HG02852 (cell line): ENCODE measurements around the gene HMCN1.
"Not testable (repeated sequence)": the region's sequence is repeated elsewhere in the genome, so short reads cannot be mapped to it uniquely, and the experiment has no call there.

Experiments used
- ATAC-seq: cut with Tn5 transposase; IDR thresholded peaks from one replicate; pipeline ENCODE4 v1.9.1; 2021; ENCODE audit warnings: mild to moderate bottlenecking, moderate library complexity; ENCODE audit not compliant: unreplicated experiment

Gene HMCN1

DNA sequence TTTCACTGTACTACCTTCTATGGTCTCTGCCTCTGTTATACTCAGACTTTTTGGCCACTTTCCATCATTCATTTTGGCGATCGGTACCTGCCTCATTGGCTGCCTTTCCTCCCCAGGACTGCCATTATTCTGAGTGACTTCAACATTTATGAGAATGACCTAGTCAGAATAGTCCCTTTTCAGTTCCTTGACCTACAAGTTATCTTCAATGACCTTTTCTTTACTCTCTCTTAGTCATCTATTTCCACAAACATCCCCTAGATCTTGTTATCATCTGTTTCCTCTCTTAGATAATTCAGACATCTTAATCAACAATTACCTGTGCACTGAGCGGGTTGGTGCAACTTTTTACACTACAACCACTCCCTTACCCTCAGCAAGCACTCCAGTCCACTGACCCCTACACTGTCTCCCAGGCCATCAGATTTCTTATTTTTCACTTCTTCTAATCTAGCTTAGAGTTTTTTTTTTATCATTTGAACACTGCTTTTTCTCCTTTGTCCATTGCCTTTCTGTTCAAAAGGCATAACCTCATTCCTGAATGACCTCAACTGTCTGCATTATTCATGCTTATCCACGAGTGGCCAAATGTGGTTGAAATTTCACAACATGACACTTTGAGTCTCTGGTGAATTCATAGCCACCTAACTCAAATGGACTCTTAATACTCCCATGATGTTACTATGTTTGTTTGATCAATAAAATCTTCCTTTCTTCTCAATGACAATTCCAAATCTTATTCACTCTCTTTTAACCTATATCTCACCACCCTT lies 112.7 kb downstream of the HMCN1 start:
- no peak for ATAC-seq

DNA sequence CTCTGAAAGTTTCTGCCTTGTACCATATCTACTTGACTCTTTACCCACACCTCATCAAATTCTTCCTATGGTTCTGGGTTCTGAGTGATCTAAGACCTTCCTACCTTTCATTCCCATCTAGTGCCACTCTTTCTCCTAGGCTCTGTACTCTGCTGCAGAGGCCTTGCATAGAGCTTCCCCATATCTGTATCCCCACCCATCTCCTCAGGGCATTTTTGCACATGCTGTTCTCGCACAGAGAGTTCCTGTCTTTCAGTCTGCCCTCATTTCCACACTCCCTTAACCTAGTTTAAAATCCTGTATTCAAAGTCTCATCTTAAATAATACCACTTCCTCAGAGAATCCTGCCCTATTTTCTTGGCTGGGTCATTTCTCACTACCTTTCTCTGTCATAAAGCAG lies 114.8 kb downstream of the HMCN1 start:
- no peak for ATAC-seq

DNA sequence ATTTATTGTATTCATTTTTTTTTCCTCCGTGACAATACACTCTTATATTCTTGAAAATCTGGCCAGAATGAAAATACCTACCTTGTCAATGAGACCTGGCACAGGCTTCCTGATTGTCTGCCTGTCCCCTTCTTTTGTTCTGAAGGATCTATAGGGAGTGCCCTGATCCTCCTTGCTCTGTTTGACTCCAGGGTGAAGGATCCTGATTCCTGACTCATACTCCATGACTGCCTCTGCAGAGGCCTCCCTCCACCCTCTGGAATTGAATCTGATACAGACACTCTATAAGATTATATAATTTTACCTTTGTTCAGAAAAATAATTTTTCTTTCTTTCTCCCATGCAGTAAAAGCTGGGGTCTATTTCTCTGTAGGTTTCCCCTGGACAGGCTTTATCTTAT lies 116.2 kb downstream of the HMCN1 start:
- ATAC-seq, result no peak

DNA sequence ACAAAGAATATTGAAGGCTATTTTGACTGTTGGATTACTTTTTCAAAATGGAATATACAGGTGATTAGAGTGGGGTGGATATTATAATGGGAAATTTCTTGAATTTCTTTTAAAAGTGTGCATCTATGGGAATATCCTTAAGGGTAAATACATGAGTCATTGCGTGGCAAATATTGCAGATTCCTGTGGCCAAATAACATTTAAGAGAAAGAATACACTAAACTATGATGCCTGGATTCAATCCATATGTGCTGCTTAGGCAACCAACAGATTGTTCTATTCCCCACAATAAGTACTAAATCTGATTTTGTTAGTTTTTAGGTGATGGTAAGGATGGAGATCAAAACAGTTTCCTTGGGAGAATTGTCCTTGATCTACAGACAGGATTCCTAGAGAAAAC lies 119.5 kb downstream of the HMCN1 start:
- ATAC-seq, result no peak

DNA sequence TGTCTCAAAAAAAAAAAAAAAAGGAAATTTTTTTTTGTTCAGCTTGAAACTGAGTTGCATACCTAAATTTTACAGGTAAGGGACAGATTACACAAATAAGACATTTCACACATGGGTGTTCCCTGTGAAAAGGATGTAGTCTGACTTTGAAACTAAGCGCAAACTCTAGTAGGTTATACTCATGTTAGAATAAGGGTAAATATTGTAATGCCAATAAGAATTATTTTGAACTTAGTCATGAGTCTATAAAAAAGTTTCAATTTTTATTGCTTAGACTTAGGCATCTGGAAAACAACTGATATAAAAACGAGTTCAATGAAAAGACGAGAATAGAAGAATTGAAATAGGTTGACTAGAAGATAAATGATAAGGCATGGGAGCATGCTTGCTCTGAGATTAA lies 122.3 kb downstream of the HMCN1 start:
- no peak for ATAC-seq

DNA sequence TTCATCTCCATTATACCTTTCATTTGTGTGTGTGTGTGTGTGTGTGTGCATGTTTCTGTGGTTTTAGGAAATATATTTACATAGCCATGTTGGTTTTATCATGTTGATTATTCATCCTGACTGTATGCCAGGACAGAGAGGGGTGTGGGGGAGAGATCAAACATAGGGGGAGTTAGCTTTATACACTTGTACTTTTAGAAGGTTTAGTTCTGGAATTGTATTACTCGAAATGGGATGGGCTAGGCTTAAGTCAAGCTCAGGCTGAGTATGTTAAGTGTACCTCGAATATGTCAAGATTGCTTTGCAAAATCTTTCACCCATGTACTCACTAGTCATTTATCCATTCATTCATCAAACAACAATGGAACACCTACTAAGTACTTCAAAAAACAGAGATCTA lies 123.3 kb downstream of the HMCN1 start:
- ATAC-seq, result no peak

DNA sequence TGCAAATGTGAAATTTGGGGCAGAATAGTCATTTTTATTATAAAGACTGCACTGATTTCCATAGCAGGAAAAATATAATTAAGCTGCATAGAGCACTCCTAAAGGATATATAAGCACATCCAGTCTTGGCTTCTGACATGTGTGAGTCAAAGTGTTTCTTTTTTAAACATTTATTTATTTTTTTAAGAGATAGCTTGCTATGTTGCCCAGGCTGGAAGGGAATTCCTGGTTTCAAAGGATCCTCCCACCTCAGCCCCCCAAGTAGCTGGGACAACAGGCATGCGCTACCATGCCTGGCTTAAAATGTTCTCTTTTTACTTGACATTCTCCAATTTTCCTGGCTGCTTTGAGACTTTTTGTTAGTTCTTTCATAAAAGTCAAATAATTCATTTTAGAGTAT lies 126.1 kb downstream of the HMCN1 start:
- ATAC-seq, result no peak

DNA sequence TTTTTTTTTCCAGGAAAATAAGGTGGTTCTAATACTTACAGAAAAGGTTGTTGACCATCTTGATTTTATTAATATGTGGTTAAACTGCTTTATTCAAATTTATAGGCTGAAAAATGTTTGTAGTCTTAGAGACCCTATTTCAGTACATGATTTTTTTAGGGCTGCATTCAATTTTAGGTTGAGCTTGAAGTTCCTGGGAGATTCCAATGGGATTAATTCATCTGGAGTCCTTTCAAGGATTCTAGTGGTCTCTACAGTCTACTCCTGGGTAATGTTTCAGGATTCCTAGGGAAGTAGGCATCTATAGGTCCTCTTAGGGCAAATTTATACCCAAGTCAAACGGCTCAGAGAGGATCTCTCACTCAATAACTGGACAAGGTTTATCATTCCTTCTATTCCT lies 126.7 kb downstream of the HMCN1 start:
- ATAC-seq, result no peak

DNA sequence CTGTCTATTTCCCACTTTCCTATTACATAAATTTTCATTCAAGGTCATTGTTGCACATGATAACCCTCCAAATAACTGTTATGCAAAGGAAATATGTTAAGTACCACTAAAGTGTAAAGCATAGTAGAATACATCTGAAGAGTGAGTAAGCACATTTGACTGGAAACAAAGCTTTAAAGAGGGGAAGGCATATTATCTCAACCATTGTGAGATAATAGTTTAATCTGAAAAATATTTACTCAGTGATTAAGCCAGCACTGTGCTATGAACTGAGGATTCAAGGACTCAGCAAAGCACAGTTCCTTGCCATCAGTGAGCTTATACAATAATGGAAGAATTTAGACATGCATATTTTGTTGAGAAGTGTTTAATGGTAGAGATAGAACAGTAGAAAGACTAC lies 127.4 kb downstream of the HMCN1 start:
- ATAC-seq, result no peak

DNA sequence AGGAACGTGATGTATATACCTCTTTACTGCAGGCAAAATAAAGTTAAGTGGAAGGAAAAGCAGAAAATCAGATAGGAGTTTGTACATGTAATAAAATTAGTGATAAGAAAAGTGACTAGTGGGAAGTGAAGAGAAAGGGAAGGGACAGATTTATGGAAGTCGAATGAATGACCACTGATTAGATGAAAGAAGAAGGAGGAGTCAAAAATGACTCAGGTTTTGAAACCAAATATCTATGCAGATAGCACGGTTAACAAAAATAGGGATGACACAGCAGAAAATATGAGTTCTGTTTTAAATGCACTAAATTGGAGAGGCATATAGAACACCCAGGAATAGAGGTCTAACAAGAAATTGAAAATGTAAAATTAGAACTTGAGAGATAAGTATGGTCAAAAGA lies 128.0 kb downstream of the HMCN1 start:
- no peak for ATAC-seq

DNA sequence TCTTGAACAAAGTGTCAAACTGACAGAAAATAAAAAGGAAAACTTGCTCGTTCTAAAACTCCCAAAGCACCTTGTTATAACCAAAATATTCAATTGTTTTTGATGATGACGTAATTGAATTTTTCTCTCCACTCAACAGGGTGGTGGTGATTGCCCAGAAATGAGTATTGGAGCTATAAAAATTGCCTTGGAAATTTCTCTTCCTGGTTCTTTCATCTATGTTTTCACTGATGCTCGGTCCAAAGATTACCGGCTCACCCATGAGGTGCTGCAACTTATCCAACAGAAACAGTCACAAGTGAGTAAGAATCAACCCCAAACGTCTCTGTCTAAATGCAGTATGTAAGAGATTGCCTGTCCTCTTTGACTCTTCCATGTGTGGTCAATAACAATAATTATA lies 130.1 kb downstream of the HMCN1 start:
- ATAC-seq, result no peak

DNA sequence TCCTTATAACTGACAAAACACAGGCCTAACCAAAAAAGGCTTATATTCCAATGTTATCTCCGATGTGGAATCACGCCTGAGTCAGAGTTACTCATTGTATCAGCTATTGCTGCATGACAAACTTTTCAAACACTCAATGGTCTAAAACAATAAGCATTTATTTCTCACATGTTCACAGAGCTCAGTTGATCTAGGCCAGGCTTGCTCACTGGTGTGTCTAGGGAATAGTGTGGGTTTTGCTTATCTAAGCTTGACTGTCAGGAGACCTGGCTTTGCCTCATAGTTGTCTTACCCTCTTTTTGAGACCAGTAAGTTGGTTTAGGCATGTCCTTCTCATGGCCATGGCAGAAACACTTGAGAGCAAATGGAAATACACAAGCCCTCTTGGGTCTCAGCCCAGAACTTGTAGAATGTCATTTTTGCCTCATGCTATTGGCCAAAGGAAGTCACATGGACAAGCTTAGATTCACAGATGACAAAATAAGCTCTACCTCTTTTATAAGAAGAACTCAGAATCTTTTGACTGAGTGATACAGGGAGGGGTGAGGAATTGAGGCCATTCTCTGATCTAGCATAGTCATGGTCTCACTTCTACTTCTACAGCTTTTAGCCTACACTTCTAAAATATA lies 130.8 kb downstream of the HMCN1 start:
- ATAC-seq, result no peak

DNA sequence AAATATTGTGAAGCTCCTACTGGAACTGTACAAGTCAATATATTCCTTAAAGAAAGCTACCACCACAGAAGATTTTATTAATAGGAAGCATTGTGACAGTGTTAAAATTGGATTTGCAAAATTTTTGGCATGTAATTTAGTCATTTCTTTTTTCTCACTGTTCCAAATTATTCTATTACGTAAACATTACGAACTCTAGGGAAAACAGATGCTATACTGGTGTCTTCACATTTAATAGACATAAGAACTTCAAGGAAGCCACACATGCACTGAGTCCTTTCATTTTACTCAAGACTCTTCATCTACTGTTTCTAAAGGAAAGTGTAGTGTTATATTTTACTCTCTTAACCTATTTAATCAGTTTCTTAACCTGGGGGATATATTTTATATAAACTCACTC lies 135.4 kb downstream of the HMCN1 start:
- no peak for ATAC-seq

DNA sequence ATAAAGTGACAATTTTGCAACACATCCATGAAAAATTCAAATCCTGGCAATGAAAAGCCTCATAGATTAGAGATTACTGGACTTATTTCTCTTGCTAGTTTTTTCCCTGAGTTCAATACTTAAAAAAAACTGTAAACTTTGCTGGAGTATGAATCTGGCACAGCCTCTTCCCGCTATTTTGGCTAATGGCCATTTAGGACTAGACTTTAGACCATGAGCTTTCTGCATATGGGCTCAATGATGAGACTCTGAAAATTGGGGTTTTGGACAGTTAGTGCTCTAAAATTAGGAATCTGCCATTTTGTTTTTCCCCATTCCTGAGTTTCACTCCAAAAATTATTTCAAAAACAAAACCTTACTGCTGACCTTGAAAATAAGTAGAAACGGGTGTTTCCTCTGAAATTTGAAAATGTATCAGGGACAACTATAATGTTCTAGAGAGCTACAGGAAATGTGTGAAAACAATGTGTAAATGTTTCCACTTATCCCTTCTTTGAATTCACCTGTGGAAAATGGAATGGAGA lies 137.5 kb downstream of the HMCN1 start:
- no peak for ATAC-seq

DNA sequence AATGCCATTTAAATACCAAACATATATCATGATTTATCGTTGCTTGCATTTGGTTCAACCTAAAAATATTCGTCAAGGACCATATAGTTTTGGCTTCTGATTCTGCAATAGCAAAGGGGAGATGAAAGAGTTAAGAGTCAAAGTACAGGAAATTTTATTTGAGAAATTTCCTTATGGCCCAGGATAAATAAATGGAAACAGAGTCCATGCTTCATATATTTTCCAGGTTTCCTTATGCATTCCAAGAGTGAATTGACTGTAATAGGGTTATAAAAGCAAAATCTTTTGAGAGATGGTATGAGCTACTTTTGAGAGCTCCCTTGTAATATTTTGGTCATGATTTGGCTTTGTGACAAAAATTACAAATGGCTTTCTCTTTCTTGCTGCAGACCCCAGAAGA lies 140.1 kb downstream of the HMCN1 start:
- ATAC-seq, result no peak

DNA sequence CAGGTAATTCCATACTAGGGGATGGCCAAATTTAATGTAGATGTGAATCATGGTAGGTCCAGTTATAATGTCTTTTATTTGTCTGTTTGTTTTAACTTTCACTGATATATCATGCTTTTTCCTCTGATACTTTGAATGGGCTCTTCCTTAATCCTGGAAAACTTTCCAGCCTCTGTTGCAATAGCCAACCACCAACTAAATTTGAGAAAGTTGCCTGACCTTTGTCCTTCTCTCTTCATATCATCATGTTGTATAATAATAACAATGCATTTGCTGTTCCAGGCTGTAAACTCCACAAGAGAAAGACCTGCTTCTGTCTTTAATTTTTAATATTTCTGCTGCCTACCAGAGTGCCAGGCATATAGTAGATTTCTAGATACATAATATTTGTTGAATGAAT lies 146.1 kb downstream of the HMCN1 start:
- ATAC-seq, result no peak

DNA sequence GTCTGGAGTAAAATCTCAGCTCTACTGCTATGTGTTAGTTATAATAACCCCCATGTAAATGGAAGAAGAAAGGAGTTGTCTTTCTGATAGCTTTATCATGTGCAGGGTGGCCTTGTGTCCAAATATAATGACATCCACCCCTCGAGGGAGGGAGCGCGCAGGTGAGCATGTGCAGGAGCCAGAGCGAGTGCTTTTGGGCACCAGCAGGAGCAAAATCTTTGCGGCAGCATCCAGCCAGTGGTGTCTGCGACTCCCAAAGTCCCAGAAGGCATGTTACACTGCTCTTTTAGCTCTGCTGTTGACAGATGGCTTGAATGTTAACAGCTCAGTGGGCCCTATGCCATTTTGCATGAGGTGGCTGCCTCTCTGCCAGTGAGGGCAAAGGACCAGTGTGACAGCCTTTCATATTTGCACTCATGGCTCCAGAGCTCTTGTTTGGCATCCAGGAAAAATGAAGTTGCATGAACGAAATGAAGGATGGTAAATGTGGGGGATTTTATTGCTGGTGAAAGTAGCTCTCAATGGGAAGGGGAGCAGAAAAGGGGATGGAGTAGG lies 146.7 kb downstream of the HMCN1 start:
- no peak for ATAC-seq

DNA sequence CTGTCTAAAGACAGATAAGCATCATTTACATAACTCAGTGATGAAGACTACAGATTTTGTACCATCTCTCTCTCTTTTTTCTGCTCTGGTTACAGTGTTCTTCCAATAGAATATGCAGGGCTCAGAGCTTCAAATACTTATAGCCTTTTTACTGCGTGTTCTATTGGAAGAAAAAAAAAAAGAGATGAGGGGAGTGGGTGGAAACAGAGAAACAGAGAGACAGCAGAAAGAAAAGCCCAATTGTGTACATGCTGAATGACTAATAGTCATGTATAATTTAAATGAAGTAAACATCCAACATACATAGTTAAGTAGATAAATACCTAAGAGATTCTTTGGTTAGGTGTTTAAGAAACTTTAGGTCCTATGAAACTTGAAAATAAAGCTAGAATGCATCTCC lies 151.9 kb downstream of the HMCN1 start:
- no peak for ATAC-seq

DNA sequence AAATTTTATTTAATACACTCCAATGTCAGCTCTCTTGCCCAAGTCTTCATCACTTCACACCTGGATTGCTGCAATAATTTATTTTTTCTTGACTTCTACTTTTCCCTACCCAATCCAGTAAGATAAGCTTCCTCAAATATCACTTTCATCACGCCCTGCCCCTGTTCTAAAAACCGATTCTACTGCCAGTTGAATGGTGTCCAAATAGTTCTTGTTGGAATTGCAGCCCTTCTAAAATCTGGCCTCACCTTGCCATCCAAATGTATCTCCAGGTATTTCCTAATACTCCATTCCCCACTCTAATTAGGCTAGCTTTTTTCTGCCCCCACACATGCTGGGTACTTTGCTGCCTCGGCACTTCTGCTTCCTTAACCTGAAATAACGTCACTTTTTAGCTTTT lies 152.5 kb downstream of the HMCN1 start:
- ATAC-seq, result no peak

DNA sequence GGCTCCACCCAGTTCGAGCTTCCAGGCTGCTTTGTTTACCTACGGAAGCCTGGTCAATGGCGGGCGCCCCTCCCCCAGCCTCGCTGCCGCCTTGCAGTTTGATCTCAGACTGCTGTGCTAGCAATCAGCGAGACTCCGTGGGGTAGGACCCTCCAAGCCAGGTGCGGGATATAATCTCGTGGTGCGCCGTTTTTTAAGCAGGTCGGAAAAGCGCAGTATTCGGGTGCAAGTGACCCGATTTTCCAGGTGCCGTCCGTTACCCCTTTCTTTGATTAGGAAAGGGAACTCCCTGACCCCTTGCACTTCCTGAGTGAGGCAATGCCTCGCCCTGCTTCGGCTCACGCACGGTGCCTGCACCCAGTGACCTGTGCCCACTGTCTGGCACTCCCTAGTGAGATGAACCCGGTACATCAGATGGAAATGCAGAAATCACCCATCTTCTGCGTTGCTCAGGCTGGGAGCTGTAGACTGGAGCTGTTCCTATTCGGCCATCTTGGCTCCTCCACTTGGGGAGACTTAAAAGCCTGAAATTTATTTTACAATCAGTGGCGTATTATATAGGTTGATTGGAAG lies 158.7 kb downstream of the HMCN1 start:
- not testable (repeated sequence) for ATAC-seq

DNA sequence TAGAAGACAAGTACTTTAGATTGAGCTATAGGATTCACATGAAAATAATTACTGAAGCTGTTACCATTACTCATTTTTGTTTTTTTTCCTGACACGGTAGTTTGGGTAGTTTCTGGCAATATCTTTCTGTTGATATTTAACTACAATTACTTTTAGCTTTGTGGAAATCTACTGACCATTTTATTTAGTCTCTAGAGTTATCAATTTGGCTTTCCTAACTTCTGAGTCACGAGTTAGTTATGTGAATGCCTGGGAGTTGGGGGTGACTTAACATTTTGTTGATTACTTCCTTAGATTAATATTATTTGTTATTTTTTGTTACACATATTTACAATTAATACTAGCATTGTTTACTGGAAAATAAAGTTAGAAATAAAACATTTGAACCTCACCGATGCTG lies 160.6 kb downstream of the HMCN1 start:
- ATAC-seq, result no peak
